ENCODE measurements around the gene MMP28.

MMP28 gene

GRCh38 chr17:35797918-35798317 lies 2.5 kb upstream of the MMP28 start:
- no peak for DNase-seq

GRCh38 chr17:35797370-35797769 lies 1.9 kb upstream of the MMP28 start:
- no peak for DNase-seq

DNA sequence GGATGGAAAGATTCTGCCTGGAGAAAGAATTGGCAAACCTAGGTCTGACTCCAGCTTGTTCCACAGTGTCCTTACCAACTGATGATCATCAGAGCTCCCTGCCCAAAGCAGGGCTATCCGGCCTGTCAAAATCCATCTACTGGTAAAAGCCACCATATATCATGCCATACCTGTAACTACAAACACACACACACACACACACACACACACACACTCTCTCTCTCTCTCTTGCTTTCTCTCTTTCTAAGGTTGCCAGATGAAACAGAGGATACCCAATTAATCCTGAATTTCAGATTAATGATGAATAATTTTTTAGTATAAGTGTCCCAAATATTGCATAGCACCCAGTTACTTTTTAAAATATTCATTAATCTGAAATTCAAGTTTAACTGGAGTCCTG lies 1.5 kb upstream of the MMP28 start:
- no peak for DNase-seq

DNA sequence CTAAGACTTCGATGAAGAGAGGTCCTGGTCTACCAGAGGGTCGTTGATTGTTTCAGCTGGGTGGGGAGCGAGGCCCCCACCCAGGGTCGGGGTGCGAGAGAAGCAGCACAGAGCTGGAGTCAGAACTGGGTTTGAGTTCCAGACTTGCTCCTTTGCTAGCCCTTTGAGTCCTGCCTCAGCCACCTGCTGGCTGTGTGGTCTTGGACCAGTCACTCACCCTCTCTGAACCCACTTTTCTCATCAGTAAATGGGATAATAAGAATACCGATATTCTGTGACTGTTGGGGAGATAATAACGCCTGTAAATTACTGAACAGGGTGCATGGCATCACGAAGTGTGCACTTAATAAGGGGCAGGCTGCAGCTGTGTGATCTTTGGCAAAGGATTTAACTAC lies 427 bp upstream of the MMP28 start:
- DNase-seq: no peak

DNA sequence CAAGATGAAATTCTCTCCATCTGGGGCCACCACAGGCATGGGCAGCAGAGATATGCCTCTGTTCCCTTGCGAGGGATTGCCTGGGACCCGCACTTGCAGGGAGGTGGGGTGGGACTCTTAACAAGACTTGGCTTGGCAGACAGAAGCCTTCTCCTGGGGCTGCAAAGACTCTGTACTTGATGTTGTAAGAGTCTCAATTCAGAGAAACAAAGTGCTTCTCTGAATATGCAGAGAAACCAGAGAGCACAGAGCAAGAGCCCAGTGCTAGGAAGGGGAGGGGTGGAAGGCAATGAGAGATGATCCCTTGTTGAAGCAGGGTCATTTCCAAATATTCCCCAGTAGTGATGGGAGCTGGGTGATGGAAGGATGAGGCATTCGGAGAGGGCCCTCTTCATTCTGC lies 2.2 kb downstream of the MMP28 start:
- no peak for DNase-seq

- DNase-seq: no peak
Measured at GRCh38 chr17:35791681-35792350, 3.6 kb downstream of the MMP28 start.

- DNase-seq: no peak
Measured at GRCh38 chr17:35790841-35791240, 4.6 kb downstream of the MMP28 start.

GRCh38 chr17:35788477-35789368 lies 6.7 kb downstream of the MMP28 start:
- DNase-seq: peak; percentile 23

GRCh38 chr17:35786941-35787432 lies 8.5 kb downstream of the MMP28 start:
- no peak for DNase-seq

- DNase-seq: no peak
Measured at GRCh38 chr17:35784895-35785294, 10.5 kb downstream of the MMP28 start.

DNA sequence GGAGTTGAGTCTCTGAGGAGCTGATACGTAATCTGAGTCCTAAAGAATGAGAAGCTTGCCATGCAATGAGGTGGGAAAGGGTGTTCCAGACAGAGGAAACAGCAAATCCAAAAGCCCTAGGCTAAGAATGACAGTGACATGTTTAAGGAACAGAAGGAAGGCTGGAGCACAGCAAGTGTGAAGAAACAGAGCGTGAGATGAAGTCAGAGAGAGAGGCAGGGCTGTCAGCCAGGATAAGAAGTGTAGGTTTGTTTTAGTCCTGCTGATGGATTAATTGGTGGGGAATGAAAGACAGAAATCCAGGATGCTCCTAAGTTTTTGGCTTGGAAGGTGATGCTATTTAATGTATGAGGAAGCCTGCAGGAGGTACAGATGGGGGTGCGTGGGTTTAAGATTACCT lies 14.5 kb downstream of the MMP28 start:
- DNase-seq: no peak

GRCh38 chr17:35778641-35779196 lies 16.7 kb downstream of the MMP28 start:
- DNase-seq: no peak

- DNase-seq: no peak
Measured at GRCh38 chr17:35775583-35775982, 19.9 kb downstream of the MMP28 start.

DNA sequence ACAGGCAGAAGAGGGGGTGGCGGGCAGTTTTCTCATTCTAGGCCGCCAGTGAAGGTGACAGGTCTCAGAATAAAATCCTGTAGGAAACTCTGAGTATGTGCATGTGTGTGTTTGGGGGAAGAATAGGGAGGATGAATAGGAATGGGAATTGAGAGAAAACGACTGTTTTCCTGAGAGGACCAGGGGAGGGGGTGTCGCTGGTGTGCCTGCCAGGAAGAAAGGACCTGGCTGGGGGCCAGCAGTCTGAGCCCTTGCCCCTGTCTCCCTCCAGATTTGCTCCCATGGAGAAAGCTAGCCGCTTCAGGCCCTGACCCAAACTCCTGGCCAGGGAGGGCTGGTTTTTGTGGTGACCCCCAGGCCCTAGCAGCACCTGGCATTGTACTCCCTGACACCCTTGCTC lies 20.4 kb downstream of the MMP28 start:
- no peak for DNase-seq

GRCh38 chr17:35774499-35774898 lies 20.9 kb downstream of the MMP28 start:
- DNase-seq: no peak

GRCh38 chr17:35773679-35774425 lies 21.6 kb downstream of the MMP28 start:
- no peak for DNase-seq

- no peak for DNase-seq
Measured at GRCh38 chr17:35773129-35773528, 22.3 kb downstream of the MMP28 start.

DNA sequence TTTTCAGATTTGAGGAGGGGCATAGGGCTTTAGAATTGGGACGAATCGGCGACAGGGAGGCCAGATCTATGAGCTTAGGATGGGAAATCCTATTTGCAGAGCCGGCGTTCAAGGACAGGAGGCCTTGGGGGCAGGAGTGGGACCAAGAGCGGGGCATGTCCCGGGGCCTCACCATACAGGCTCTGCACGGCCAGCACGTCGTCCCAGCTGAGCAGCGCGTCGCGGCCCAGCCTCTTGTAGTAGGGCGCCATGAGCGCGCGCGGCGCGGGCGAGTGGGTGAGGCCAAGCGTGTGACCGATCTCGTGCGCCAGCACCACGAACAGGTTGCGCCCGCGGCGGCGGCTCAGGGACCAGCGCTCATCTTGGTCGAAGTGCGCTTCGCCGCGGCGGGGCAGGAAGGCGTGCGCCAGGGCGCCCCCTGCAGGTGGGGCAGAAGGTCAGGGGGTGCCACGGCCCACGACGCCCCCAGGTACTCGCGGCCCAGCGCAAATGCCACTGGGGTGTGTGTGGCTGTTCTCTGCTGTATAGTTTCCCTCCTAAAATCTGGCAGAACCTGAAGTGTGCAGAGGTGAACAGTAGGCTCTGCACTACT lies 25.4 kb downstream of the MMP28 start:
- DNase-seq: no peak

GRCh38 chr17:35768797-35769196 lies 26.6 kb downstream of the MMP28 start:
- DNase-seq: no peak

DNA sequence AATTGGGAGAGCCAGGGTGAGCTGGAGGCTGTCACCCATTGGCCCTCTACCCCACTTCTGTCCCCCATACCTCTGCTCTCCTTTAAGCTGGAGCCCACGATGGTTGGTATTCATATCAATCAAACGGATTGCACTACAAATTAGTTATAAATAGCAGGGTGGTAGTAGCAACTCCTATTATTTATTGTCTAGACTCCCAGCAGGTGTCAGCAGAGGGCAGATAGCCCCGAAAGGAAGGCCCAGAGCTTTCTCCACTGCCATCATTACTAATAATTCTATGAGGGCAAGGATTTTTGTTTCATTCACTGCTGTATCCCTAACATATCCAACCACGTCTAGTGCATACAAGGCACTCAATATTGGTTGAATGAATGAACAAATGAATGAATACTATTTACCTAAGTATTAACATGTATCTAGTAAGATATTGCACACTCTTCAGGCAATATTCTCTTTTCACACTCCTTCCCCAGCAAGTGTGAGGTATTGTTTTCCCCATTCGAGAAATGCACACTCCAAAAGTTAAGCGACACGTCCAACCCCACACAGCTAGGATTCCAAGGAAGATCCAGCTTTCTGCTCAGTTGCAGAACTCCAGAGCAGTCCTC lies 28.4 kb downstream of the MMP28 start:
- peak; percentile 53 for DNase-seq

DNA sequence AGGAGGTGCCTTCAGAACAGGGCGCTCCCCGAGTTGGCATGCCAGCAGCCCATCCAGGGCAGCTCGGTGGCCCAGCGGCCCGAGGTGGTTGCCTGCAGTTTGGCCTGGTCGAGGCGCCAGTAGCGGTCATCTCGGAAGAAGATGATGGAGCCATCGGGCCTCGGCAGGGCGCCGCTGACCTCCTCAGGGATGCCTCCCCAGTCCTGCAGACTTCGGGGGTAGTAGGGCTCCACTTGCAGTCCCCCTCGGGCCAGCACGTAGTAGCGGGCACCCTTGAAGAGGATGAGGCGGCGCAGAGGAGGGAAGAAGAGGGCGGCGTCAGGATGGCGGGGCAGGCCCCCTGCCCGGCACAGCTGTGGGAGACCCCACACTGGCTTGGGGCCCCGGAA lies 29.0 kb downstream of the MMP28 start:
- no peak for DNase-seq

DNA sequence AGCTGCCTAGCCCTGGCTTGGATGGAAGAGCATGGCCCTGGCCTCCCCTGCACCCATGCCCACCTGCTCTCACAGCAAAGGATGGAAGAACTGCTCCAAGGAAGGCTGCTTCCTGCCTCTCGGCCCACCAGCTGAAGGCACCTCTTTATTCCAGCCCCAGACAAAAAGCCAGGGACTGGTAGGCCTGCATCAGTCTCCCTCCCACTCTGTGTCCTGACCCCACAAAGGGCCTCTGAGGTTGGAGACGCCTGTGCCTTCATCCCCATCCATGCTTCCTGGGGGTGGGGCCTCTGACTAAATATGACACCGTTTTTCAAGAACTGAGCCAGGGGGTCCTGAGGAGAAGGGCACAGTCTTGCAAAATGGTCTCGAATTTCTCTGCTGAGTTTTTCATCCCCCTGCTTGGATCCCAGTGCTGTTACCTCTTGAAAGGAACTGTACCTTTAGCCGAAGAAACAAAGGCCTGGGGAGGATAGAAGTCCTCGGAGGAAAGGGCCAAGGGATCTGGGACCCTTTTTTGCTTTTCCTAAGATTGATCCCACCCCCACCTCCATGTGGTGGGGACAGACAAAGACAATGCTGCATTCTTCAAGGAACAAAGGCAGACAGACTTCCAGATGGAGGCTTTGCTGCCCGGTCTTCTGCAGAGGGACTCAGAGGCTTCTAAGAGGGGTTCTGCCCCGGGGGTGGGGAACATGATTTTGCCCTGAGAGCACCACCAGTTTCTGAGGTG lies 29.5 kb downstream of the MMP28 start:
- DNase-seq: no peak

All from CD4-positive, alpha-beta T cell treated with Interleukin-17A for 4 hours (primary cell).